ENCODE data around the gene PPM1N. TPM values are rescaled to one million over a fixed set of nuclear protein-coding genes. Genes with fewer than 3 reads are reported as not detected.

PPM1N gene
- total and polyA plus RNA-seq, 2 of the 13 experiments (the other 11 are each of a cell fraction or from before 2014, with no cell fraction given) = 0.31 to 1.8 TPM

DNA sequence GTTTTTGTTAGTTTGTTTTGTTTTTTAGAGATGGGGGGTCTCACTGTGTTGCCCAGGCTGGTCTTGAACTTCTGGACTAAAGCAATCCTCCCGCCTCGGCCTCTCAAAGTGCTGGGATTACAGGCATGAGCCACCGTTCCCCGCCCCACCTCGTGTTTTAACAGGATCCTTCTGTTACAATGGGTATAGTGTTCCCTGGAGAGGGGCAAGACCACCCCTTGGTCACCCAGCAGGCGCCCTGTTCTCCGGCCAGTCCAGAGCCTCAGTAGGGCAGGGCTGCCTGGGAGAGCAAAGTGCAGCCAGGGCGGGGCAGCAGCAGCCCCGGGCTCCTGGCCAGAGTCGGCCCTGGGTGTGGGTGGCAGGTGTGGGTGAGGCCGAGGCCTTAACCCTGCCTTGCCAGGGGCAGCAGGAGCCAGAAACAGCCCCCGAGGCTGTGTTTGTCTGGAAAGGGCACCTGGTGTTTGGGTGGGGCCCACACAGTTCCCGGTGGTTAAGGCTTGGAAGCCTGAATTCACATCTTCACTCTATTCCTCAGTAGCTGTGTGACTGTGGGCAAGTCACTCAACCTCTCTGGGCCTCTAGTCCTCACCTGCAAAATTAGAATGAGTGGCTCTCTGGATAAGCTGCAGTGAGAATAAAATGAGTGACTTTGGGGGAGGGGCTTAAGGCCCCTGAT lies 16.3 kb downstream of the PPM1N start (continued):
- TF ChIP-seq ZNF34 (CRISPR knock-in tag; IDR thresholded peaks at IDR 0.05; ENCODE audit: borderline replicate concordance) = no peak
- TF ChIP-seq BATF2 (CRISPR knock-in tag; IDR thresholded peaks at IDR 0.05) = no peak
- TF ChIP-seq CCDC6 (CRISPR knock-in tag; IDR thresholded peaks at IDR 0.05) = 0 out of 2 replicates have a peak, but pooled peaks have one; percentile 18
- no peak; the same call in 1 of the 2 replicates for TF ChIP-seq ZNF746 (CRISPR knock-in tag; IDR thresholded peaks at IDR 0.05)
- TF ChIP-seq, protein P1, sequence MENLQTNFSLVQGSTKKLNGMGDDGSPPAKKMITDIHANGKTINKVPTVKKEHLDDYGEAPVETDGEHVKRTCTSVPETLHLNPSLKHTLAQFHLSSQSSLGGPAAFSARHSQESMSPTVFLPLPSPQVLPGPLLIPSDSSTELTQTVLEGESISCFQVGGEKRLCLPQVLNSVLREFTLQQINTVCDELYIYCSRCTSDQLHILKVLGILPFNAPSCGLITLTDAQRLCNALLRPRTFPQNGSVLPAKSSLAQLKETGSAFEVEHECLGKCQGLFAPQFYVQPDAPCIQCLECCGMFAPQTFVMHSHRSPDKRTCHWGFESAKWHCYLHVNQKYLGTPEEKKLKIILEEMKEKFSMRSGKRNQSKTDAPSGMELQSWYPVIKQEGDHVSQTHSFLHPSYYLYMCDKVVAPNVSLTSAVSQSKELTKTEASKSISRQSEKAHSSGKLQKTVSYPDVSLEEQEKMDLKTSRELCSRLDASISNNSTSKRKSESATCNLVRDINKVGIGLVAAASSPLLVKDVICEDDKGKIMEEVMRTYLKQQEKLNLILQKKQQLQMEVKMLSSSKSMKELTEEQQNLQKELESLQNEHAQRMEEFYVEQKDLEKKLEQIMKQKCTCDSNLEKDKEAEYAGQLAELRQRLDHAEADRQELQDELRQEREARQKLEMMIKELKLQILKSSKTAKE (CRISPR knock-in tag; IDR thresholded peaks at IDR 0.05; ENCODE audit: borderline replicate concordance) = peak; percentile 66
- no peak for TF ChIP-seq CHD2 (IDR thresholded peaks at IDR 0.05; ENCODE audit: low read depth, low read length)
- peak; percentile 77 for TF ChIP-seq GATAD2A (CRISPR knock-in tag; IDR thresholded peaks at IDR 0.05)
- TF ChIP-seq KDM6A (CRISPR knock-in tag; IDR thresholded peaks at IDR 0.05; ENCODE audit: low read depth) = peak; percentile 78
- TF ChIP-seq, protein P2, sequence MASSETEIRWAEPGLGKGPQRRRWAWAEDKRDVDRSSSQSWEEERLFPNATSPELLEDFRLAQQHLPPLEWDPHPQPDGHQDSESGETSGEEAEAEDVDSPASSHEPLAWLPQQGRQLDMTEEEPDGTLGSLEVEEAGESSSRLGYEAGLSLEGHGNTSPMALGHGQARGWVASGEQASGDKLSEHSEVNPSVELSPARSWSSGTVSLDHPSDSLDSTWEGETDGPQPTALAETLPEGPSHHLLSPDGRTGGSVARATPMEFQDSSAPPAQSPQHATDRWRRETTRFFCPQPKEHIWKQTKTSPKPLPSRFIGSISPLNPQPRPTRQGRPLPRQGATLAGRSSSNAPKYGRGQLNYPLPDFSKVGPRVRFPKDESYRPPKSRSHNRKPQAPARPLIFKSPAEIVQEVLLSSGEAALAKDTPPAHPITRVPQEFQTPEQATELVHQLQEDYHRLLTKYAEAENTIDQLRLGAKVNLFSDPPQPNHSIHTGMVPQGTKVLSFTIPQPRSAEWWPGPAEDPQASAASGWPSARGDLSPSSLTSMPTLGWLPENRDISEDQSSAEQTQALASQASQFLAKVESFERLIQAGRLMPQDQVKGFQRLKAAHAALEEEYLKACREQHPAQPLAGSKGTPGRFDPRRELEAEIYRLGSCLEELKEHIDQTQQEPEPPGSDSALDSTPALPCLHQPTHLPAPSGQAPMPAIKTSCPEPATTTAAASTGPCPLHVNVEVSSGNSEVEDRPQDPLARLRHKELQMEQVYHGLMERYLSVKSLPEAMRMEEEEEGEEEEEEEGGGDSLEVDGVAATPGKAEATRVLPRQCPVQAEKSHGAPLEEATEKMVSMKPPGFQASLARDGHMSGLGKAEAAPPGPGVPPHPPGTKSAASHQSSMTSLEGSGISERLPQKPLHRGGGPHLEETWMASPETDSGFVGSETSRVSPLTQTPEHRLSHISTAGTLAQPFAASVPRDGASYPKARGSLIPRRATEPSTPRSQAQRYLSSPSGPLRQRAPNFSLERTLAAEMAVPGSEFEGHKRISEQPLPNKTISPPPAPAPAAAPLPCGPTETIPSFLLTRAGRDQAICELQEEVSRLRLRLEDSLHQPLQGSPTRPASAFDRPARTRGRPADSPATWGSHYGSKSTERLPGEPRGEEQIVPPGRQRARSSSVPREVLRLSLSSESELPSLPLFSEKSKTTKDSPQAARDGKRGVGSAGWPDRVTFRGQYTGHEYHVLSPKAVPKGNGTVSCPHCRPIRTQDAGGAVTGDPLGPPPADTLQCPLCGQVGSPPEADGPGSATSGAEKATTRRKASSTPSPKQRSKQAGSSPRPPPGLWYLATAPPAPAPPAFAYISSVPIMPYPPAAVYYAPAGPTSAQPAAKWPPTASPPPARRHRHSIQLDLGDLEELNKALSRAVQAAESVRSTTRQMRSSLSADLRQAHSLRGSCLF (CRISPR knock-in tag; IDR thresholded peaks at IDR 0.05; ENCODE audit: borderline replicate concordance) = no peak
- TF ChIP-seq FOXO4 (CRISPR knock-in tag; conservative IDR thresholded peaks at IDR 0.05) = no peak
- TF ChIP-seq ZNF839 (CRISPR knock-in tag; IDR thresholded peaks at IDR 0.05; ENCODE audit: borderline replicate concordance) = no peak
- TF ChIP-seq ZNF354B (CRISPR knock-in tag; IDR thresholded peaks at IDR 0.05) = no peak
- TF ChIP-seq ZFAT (CRISPR knock-in tag; conservative IDR thresholded peaks at IDR 0.05) = no peak
- TF ChIP-seq NCOA5 (CRISPR knock-in tag; IDR thresholded peaks at IDR 0.05) = no peak
- no peak for TF ChIP-seq ZNF598 (CRISPR knock-in tag; IDR thresholded peaks at IDR 0.05; ENCODE audit: borderline replicate concordance)
- TF ChIP-seq ZNF703 (CRISPR knock-in tag; IDR thresholded peaks at IDR 0.05; ENCODE audit: borderline replicate concordance) = no peak; the same call in 1 of the 2 replicates
- TF ChIP-seq, protein P3, sequence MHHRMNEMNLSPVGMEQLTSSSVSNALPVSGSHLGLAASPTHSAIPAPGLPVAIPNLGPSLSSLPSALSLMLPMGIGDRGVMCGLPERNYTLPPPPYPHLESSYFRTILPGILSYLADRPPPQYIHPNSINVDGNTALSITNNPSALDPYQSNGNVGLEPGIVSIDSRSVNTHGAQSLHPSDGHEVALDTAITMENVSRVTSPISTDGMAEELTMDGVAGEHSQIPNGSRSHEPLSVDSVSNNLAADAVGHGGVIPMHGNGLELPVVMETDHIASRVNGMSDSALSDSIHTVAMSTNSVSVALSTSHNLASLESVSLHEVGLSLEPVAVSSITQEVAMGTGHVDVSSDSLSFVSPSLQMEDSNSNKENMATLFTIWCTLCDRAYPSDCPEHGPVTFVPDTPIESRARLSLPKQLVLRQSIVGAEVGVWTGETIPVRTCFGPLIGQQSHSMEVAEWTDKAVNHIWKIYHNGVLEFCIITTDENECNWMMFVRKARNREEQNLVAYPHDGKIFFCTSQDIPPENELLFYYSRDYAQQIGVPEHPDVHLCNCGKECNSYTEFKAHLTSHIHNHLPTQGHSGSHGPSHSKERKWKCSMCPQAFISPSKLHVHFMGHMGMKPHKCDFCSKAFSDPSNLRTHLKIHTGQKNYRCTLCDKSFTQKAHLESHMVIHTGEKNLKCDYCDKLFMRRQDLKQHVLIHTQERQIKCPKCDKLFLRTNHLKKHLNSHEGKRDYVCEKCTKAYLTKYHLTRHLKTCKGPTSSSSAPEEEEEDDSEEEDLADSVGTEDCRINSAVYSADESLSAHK (CRISPR knock-in tag; IDR thresholded peaks at IDR 0.05; ENCODE audit: borderline replicate concordance) = no peak
- TF ChIP-seq THYN1 (CRISPR knock-in tag; IDR thresholded peaks at IDR 0.05; ENCODE audit: borderline replicate concordance, low read depth) = no peak
